GM21381 (cell line): ENCODE measurements around the gene ACAP3.

Source experiments
- ATAC-seq: cut with Tn5 transposase; IDR thresholded peaks from one replicate; pipeline ENCODE4 v1.9.1; 2021; ENCODE audit warnings: mild to moderate bottlenecking, moderate library complexity; ENCODE audit not compliant: unreplicated experiment

Gene ACAP3

GRCh38 chr1:1290238-1290731, 17.4 kb downstream of the ACAP3 start:
- ATAC-seq, result no peak

- ATAC-seq, result no peak
These were observed 20.2 kb downstream of the ACAP3 start for GRCh38 chr1:1287288-1288110.

GRCh38 chr1:1286313-1287261, 21.1 kb downstream of the ACAP3 start:
- no peak for ATAC-seq

GRCh38 chr1:1285611-1286311, 22.0 kb downstream of the ACAP3 start:
- ATAC-seq, result no peak

GRCh38 chr1:1285102-1285571, 22.6 kb downstream of the ACAP3 start:
- no peak for ATAC-seq

GRCh38 chr1:1284221-1285101, 23.3 kb downstream of the ACAP3 start:
- no peak for ATAC-seq

GRCh38 chr1:1283821-1284220, 23.9 kb downstream of the ACAP3 start:
- no peak for ATAC-seq

- ATAC-seq, result no peak
These were observed 24.7 kb downstream of the ACAP3 start for GRCh38 chr1:1282998-1283397.

GRCh38 chr1:1281533-1282321, 26.0 kb downstream of the ACAP3 start:
- no peak for ATAC-seq

- no peak for ATAC-seq
These were observed 26.8 kb downstream of the ACAP3 start for GRCh38 chr1:1280782-1281481.

GRCh38 chr1:1279028-1279427, 28.7 kb downstream of the ACAP3 start:
- ATAC-seq, result no peak

GRCh38 chr1:1278620-1279019, 29.1 kb downstream of the ACAP3 start:
- no peak for ATAC-seq

GRCh38 chr1:1275836-1276235, 31.9 kb downstream of the ACAP3 start:
- ATAC-seq, result no peak

GRCh38 chr1:1274931-1275431, 32.7 kb downstream of the ACAP3 start:
- ATAC-seq, result no peak

- ATAC-seq, result peak; percentile 22
These were observed 33.3 kb downstream of the ACAP3 start for GRCh38 chr1:1274299-1274930.

GRCh38 chr1:1273512-1274298, 34.0 kb downstream of the ACAP3 start, which contains the start of gene UBE2J2:
TSS of gene UBE2J2 (minus strand) at chr1:1273854. CDS start at chr1:1267992, 5,862 bp downstream.
- peak; percentile 83 for ATAC-seq

- peak; percentile 27 for ATAC-seq
These were observed 34.6 kb downstream of the ACAP3 start for GRCh38 chr1:1273209-1273511.
